Measurements from ENCODE around the gene MATN3.

GRCh38 chr2:20027705-20028434 is 15.4 kb upstream of the MATN3 start:
- TF ChIP-seq CTCF (conservative IDR thresholded peaks at IDR 0.05; ENCODE audit: low read depth, low read length), result no peak
- no peak for TF ChIP-seq EZH2 (IDR thresholded peaks at IDR 0.05; ENCODE audit: low read length, unreplicated experiment)

Data from PC-3 (cell line).